ENCODE data around the gene CMTM1. TPM values are rescaled to one million over a fixed set of nuclear protein-coding genes. Genes with fewer than 3 reads are reported as not detected.
"Not testable (repeated sequence)": the region's sequence is repeated elsewhere in the genome, so short reads cannot be mapped to it uniquely, and the experiment has no call there.

Gene CMTM1
- polyA plus RNA-seq, 1 donor (not counting 4 experiments of a cell fraction or from before 2014, with no cell fraction given) = 0.24 TPM

- Histone ChIP-seq H3K9me3 (ENCODE audit: control insufficient read depth, low read depth, low read length) (no peaks in the 10 kb centered on the region), H3K36me3 (ENCODE audit: control insufficient read depth in 2 of 2, extremely low read depth in 1 of 2, insufficient read depth in 2 of 2, low read length in 2 of 2) (peaks cover 3 to 6% of the 10 kb centered on the region in 2 experiments), H3K4me1 (ENCODE audit: control insufficient read depth, extremely low read depth, insufficient read depth, low read length) (no peaks in the 10 kb centered on the region), H3K9ac (ENCODE audit: control insufficient read depth, extremely low read depth, insufficient read depth, low read length) (no peak overlapping the region), H3K27me3 (ENCODE audit: control insufficient read depth, extremely low read depth, insufficient read depth, low read length) (no peaks in the 10 kb centered on the region), H3K79me2 (ENCODE audit: control insufficient read depth, insufficient read depth, low read length) (no peaks in the 10 kb centered on the region), H2AFZ (ENCODE audit: control insufficient read depth, low read length) (no peak overlapping the region), H3K4me2 (ENCODE audit: control insufficient read depth, extremely low read depth, insufficient read depth, low read depth, low read length) (no peak overlapping the region), H3K9me1 (ENCODE audit: control insufficient read depth, extremely low read depth, insufficient read depth, low read length) (no peaks in the 10 kb centered on the region), H3K4me3 (ENCODE audit: control insufficient read depth in 2 of 3, extremely low read depth in 1 of 3, insufficient read depth in 2 of 3, low read depth in 1 of 3, low read length in 3 of 3) (no peak overlapping the region), H4K20me1 (ENCODE audit: control insufficient read depth, extremely low read depth, insufficient read depth, low read length) (no peaks in the 10 kb centered on the region), H3K27ac (ENCODE audit: control insufficient read depth, insufficient read depth, low read length) (no peak overlapping the region)
- dilution Hi-C loops (cut with MboI; ENCODE audit: extremely low pct_ligation_motif_present, low sequenced_read_pairs) = no loop called here
- no peak for DNase-seq (ENCODE audit: low read depth, low spot score)
- FAIRE-seq = no peak
- TF ChIP-seq CTCF (optimal IDR thresholded peaks at IDR 0.05 in 1 of 3, IDR thresholded peaks at IDR 0.05 in 1 of 3, conservative IDR thresholded peaks at IDR 0.05 in 1 of 3; ENCODE audit: extremely low read depth in 1 of 3, insufficient read depth in 2 of 3, low read length in 3 of 3) = no peak
- TF ChIP-seq EZH2 (IDR thresholded peaks at IDR 0.05; ENCODE audit: low read length) = no peak
Measured at GRCh38 chr16:66562986-66563385, 3.3 kb upstream of the CMTM1 start.

GRCh38 chr16:66563574-66564334, 2.5 kb upstream of the CMTM1 start:
- Histone ChIP-seq H4K20me1 (ENCODE audit: control insufficient read depth, extremely low read depth, insufficient read depth, low read length) (no peaks in the 10 kb centered on the region), H2AFZ (ENCODE audit: control insufficient read depth, low read length) (no peak overlapping the region), H3K4me2 (ENCODE audit: control insufficient read depth, extremely low read depth, insufficient read depth, low read depth, low read length) (no peak overlapping the region), H3K36me3 (ENCODE audit: control insufficient read depth in 2 of 2, extremely low read depth in 1 of 2, insufficient read depth in 2 of 2, low read length in 2 of 2) (peaks cover 3 to 6% of the 10 kb centered on the region in 2 experiments), H3K9me3 (ENCODE audit: control insufficient read depth, low read depth, low read length) (no peaks in the 10 kb centered on the region), H3K4me1 (ENCODE audit: control insufficient read depth, extremely low read depth, insufficient read depth, low read length) (no peaks in the 10 kb centered on the region), H3K27ac (ENCODE audit: control insufficient read depth, insufficient read depth, low read length) (no peak overlapping the region), H3K4me3 (ENCODE audit: control insufficient read depth in 2 of 3, extremely low read depth in 1 of 3, insufficient read depth in 2 of 3, low read depth in 1 of 3, low read length in 3 of 3) (no peak overlapping the region), H3K27me3 (ENCODE audit: control insufficient read depth, extremely low read depth, insufficient read depth, low read length) (no peaks in the 10 kb centered on the region), H3K9me1 (ENCODE audit: control insufficient read depth, extremely low read depth, insufficient read depth, low read length) (no peaks in the 10 kb centered on the region), H3K9ac (ENCODE audit: control insufficient read depth, extremely low read depth, insufficient read depth, low read length) (no peak overlapping the region), H3K79me2 (ENCODE audit: control insufficient read depth, insufficient read depth, low read length) (no peaks in the 10 kb centered on the region)
- no peak for TF ChIP-seq CTCF (optimal IDR thresholded peaks at IDR 0.05 in 1 of 3, IDR thresholded peaks at IDR 0.05 in 1 of 3, conservative IDR thresholded peaks at IDR 0.05 in 1 of 3; ENCODE audit: extremely low read depth in 1 of 3, insufficient read depth in 2 of 3, low read length in 3 of 3)
- TF ChIP-seq EZH2 (IDR thresholded peaks at IDR 0.05; ENCODE audit: low read length) = no peak
- DNase-seq (ENCODE audit: low read depth, low spot score) (no peak), FAIRE-seq (no peak)
- dilution Hi-C loops (cut with MboI; ENCODE audit: extremely low pct_ligation_motif_present, low sequenced_read_pairs) = no loop called here

- H3K4me1 ChIP-seq (ENCODE audit: control insufficient read depth, extremely low read depth, insufficient read depth, low read length) = peaks cover 12% of the 10 kb centered on the region
- H3K27ac ChIP-seq (ENCODE audit: control insufficient read depth, insufficient read depth, low read length); FAIRE-seq; H2AFZ ChIP-seq (ENCODE audit: control insufficient read depth, low read length); H4K20me1 ChIP-seq (ENCODE audit: control insufficient read depth, extremely low read depth, insufficient read depth, low read length); H3K9me3 ChIP-seq (ENCODE audit: control insufficient read depth, low read depth, low read length); H3K9me1 ChIP-seq (ENCODE audit: control insufficient read depth, extremely low read depth, insufficient read depth, low read length); H3K4me2 ChIP-seq (ENCODE audit: control insufficient read depth, extremely low read depth, insufficient read depth, low read depth, low read length); H3K9ac ChIP-seq (ENCODE audit: control insufficient read depth, extremely low read depth, insufficient read depth, low read length); DNase-seq (ENCODE audit: low read depth, low spot score); H3K36me3 ChIP-seq (ENCODE audit: control insufficient read depth in 2 of 2, extremely low read depth in 1 of 2, insufficient read depth in 2 of 2, low read length in 2 of 2); H3K4me3 ChIP-seq (ENCODE audit: control insufficient read depth in 2 of 3, extremely low read depth in 1 of 3, insufficient read depth in 2 of 3, low read depth in 1 of 3, low read length in 3 of 3); H3K79me2 ChIP-seq (ENCODE audit: control insufficient read depth, insufficient read depth, low read length); H3K27me3 ChIP-seq (ENCODE audit: control insufficient read depth, extremely low read depth, insufficient read depth, low read length); dilution Hi-C loops (cut with MboI; ENCODE audit: extremely low pct_ligation_motif_present, low sequenced_read_pairs): not testable (repeated sequence)
Measured at GRCh38 chr16:66567270-66567669, 1.0 kb downstream of the CMTM1 start.
